Measurements from ENCODE around the gene TMEM183A.

DNA sequence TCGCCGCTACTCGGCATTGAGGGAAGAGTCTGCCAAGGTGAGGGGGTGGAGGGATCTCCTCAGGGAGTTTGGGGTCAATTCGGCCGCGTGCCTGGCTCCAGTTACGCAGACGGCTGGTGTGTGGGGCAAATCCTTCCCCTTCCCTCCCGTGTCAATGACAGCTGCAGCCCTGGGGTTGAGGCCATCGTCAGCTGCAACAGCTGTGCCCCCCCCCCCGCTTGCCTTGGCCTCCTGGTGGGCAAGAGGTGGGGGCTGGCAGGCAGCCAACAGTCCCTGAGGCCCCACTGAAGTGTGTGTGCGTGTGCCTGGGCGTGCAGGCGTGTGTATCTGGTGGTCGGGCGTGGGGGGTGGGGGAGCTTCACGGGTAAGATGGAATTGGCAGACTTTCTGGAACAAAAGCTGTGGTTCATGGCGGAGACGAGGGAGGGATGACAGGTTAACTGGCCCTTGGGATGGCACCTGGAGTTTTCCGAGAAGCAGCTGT is 44.7 kb downstream of the TMEM183A start:
- TF ChIP-seq POLR2A (IDR thresholded peaks at IDR 0.05; ENCODE audit: low read length) (no peak), GATA1 (IDR thresholded peaks at IDR 0.05; ENCODE audit: low read depth, low read length) (no peak)

All from erythroblast (primary cell).